Erythroblast (primary cell): ENCODE data around the gene ARPC1B.

ENCODE experiments used
- GATA1 ChIP-seq: IDR thresholded peaks from 2 replicates; pipeline ENCODE4 v1.6.1; 2011; ENCODE audit warnings: low read depth, mild to moderate bottlenecking, control low read depth, low read length, moderate library complexity
- POLR2A ChIP-seq: IDR thresholded peaks from 2 replicates; pipeline ENCODE4 v1.6.1; 2011; ENCODE audit warnings: mild to moderate bottlenecking, low read length

GRCh38 chr7:99366646-99367045 is 7.9 kb upstream of the ARPC1B start:
- no peak for TF ChIP-seq POLR2A
- no peak for TF ChIP-seq GATA1
